ENCODE results near the gene C20orf204. TPM values are rescaled to one million over a fixed set of nuclear protein-coding genes. Genes with fewer than 3 reads are reported as not detected.

The C20orf204 gene
- total and polyA plus RNA-seq, 12 donors: 0.11 to 0.88 (median 0.45) TPM

DNA sequence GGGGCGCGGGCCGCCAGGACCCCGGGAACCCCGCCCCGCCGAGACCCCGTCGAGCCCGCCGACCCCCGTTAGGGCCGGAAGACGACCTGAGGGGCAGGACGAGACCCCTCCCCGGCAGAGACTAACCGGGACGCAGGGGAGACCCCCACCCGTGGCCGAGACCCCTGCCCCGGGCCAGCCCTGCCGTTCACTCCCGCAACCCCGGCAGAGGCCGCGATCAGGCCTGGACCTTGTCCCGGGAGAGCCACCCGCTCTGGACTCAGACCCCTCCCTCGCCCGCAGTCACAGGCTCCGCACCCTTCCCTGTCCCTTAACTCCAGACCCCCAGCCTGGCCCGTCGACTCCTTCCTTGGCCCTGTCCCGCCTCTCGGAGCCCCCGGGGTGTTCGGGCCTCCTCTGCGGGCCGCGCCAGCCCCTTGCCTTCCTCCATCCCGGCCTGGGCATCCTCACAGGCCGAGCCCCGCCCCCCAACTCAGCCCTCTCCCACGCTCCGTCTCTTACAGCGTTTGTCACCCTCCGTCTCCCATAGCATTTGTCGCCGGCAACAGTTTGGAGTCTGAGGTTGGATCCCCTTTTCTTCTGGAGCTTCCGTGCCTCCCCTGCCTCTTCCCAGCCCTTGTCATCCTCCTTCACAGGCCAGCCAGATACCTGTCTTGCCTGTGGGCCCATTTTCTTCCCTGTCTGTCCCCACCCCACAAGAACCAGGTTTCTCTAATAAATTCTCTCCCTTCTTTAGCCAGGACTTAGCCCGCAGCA, 27.6 kb downstream of the C20orf204 start:
- Histone ChIP-seq H3K27ac (peak overlapping the region; percentile 33 to 92 (median 88)), H3K4me1 (peaks cover 5 to 46% (median 25%) of the 10 kb centered on the region in 9 donors), H3K9me3 (no peaks in the 10 kb centered on the region), H3K36me3 (peaks cover 0 to 2% (median 0%) of the 10 kb centered on the region in 9 donors), H3K27me3 (no peaks in the 10 kb centered on the region), H3K4me3 (peak overlapping the region; percentile 77 to 100 (median 93))
- WGBS, 2 donors: 1 to 2% methylated on average over 47 to 51 of the region's 51 CpGs
- peak in 1 of 2 donors; percentile 59 for DNase-seq
- TF ChIP-seq, protein P1, sequence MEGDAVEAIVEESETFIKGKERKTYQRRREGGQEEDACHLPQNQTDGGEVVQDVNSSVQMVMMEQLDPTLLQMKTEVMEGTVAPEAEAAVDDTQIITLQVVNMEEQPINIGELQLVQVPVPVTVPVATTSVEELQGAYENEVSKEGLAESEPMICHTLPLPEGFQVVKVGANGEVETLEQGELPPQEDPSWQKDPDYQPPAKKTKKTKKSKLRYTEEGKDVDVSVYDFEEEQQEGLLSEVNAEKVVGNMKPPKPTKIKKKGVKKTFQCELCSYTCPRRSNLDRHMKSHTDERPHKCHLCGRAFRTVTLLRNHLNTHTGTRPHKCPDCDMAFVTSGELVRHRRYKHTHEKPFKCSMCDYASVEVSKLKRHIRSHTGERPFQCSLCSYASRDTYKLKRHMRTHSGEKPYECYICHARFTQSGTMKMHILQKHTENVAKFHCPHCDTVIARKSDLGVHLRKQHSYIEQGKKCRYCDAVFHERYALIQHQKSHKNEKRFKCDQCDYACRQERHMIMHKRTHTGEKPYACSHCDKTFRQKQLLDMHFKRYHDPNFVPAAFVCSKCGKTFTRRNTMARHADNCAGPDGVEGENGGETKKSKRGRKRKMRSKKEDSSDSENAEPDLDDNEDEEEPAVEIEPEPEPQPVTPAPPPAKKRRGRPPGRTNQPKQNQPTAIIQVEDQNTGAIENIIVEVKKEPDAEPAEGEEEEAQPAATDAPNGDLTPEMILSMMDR (IDR thresholded peaks at IDR 0.05): no peak
- intact Hi-C loops (cut with DNase I): loop anchor here in 2 of 10 donors (2.0 kb wide), 1 partner anchor 83 kb away; the partner anchor contains the start of gene PRPF6 (in 2 of the 2)
- peak; percentile 1 to 30 (median 19) for ATAC-seq

DNA sequence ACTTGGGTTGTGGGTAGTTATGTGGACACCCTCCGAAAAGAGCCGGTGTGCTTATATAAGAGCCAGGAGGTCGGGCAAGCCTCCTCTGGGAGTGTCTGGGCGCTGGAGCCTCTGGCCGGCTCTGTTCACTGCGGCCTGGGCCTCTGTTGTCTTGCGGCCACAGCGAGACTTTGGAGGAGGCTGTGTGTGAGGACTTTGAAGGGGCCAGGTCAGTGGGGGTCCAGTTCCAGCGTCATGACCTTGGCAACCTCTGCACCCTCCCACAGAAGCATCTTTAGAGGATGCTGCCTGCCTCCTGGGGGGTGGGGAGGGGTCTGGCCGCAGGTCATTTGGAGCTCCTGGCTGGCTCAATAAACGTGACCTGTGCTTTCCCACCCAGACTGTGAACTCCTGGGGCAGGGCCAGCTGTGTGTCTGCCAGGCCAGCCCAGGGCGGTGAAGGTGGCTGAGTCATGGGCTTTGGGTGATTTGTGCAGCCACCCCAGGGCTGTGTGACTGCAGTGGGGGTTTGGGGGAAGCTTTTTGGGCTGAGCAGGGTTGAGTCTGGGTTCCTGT, 28.2 kb downstream of the C20orf204 start:
- 32 to 37% methylated on average over 12 of the region's 12 CpGs for WGBS, 2 donors
- H3K27ac ChIP-seq: peak overlapping the region in 8 of 10 donors; percentile 49 to 92 (median 89)
- ATAC-seq: peak in 3 of 8 donors; percentile 8 to 20 (median 19)

DNA sequence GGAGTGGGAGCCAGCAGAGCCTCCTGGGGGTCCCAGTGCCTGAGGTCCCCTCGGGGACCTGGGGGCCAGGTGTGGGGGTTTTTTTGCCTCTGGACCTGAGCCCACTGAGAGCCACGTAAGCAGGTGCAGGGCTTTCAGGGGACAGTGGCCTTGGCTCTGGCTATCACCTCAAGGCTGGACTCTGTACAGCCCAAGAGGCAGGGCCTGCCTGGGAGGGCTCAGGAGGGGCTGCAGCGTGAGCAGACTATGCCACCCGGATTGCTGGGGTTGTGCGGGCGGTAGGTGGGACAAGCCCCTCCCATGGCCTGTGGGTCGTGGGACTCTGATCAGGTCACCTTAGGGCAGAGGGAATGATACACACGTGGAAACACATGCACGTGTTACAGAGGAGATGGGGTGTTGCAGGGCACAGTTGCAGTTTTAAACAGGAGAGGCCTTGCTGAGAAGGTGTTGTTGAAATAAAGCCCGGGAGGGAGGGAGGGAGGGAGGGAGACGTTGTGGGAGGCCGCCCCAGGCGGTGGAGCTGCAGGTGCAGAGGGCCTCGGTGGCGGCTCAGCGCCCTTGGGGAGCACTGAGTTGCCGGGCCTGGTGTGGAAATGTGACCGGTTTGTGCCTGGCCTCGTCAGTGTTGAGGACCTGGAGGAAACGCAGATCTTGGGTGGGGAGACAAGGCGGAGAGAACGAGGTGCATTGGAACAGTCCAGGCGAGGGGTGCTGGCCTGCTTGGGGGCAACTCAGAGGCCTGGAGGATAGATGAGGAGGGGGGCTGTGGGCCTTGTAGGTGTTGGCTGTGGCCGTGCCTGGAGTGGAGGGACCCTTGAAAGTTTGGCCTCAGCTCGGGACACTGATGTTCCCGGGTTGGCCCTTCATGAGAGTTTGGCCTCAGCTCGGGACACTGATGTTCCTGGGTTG, 29.3 kb downstream of the C20orf204 start:
- TF ChIP-seq, protein P1 (IDR thresholded peaks at IDR 0.05): no peak
- Histone ChIP-seq H3K36me3 (peaks cover 0 to 6% (median 0%) of the 10 kb centered on the region in 9 donors), H3K27me3 (no peaks in the 10 kb centered on the region), H3K27ac (no peak overlapping the region), H3K4me1 (peaks cover 5 to 46% (median 25%) of the 10 kb centered on the region in 9 donors), H3K4me3 (no peak overlapping the region), H3K9me3 (no peaks in the 10 kb centered on the region)
- WGBS, 2 donors: 60% methylated on average over 27 of the region's 27 CpGs
- ATAC-seq (no peak), DNase-seq (no peak)
- intact Hi-C loops (cut with DNase I): loop anchor here in 1 of 10 donors (5.0 kb wide), 1 partner anchor 83 kb away; the partner anchor contains the start of gene PRPF6

More for the DNA sequence above, 28.2 kb downstream of the C20orf204 start:
- Histone ChIP-seq H3K4me3 (peak overlapping the region in 9 of 10 donors; percentile 77 to 100 (median 94)), H3K27me3 (no peaks in the 10 kb centered on the region), H3K36me3 (peaks cover 0 to 2% (median 0%) of the 10 kb centered on the region in 9 donors), H3K4me1 (peaks cover 5 to 46% (median 25%) of the 10 kb centered on the region in 9 donors), H3K9me3 (no peaks in the 10 kb centered on the region)
- TF ChIP-seq, protein P1 (IDR thresholded peaks at IDR 0.05): no peak
- DNase-seq: no peak
- intact Hi-C loops (cut with DNase I): no loop called here

DNA sequence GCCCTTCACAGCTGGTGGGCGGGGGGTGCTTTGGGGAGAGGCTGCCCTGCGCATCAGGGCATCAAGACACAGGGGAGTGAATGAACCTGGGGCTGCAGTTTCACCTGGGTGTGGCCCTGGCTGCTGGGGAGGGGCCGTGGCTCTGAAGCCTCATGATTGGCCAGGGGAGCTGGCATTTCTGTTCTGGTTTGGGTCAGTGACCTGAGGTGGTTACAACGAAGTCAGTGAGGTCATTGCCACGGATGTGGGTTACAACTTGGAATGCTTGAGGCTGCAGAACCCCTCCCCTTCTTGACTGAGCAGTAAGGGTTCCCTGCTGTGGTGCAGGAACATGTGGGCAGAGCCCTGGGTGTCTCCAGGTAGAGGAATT, 30.0 kb downstream of the C20orf204 start:
- WGBS, 2 donors: 54 to 57% methylated on average over 5 of the region's 5 CpGs
- intact Hi-C loops (cut with DNase I): loop anchor here in 1 of 10 donors (5.0 kb wide), 1 partner anchor 84 kb away; the partner anchor contains the start of gene PRPF6
- ATAC-seq (no peak), DNase-seq (no peak)
- peaks cover 5 to 46% (median 25%) of the 10 kb centered on the region in 9 donors for H3K4me1 ChIP-seq
- peaks cover 0 to 12% (median 0%) of the 10 kb centered on the region in 9 donors for H3K36me3 ChIP-seq
- no peak overlapping the region for H3K27ac ChIP-seq
- TF ChIP-seq, protein P1 (IDR thresholded peaks at IDR 0.05): no peak
- H3K27me3 ChIP-seq: no peaks in the 10 kb centered on the region
- no peak overlapping the region for H3K4me3 ChIP-seq
- no peaks in the 10 kb centered on the region for H3K9me3 ChIP-seq
